ENCODE data around the gene IFT88.

- no peak for TF ChIP-seq ZNF274 (IDR thresholded peaks at IDR 0.05; ENCODE audit: low read depth, low read length)
- no peak for TF ChIP-seq SUZ12 (IDR thresholded peaks at IDR 0.05; ENCODE audit: extremely low read depth, insufficient read depth, insufficient read length)
- TF ChIP-seq YY1 (IDR thresholded peaks at IDR 0.05; ENCODE audit: insufficient read depth, insufficient read length) = no peak
These were observed 80.8 kb downstream of the IFT88 start for GRCh38 chr13:20647758-20648157.
